Upper lobe of left lung (tissue), 6 donors: ENCODE measurements around the gene MYRF. TPM values are rescaled to one million over a fixed set of nuclear protein-coding genes. Genes with fewer than 3 reads are reported as not detected.

Experiments
- ATAC-seq, 2 donors: fragments of 200-7000 bp; cut with Tn5 transposase; one replicate each; pipeline ENCODE4 v1.9.1; 2022; ENCODE audit warnings: mild to moderate bottlenecking in 2 of 2, moderate library complexity in 2 of 2; ENCODE audit not compliant: low FRiP score in 2 of 2
- DNase-seq, 2 donors: peaks; one replicate each; pipeline ENCODE4 v3.0.0-alpha.2; 2019 to 2020
- H3K27ac ChIP-seq, 4 donors: fragments of 200-600 bp; sonication (generic); one replicate each; pipeline ENCODE4 v1.5.1; 2016 to 2019
- H3K27me3 ChIP-seq, 4 donors: fragments of 200-600 bp; sonication (generic); one replicate each; pipeline ENCODE4 v1.5.1; 2017 to 2019
- H3K36me3 ChIP-seq, 4 donors: fragments of 200-600 bp; sonication (generic); one replicate each; pipeline ENCODE4 v1.5.1; 2016 to 2019
- H3K4me1 ChIP-seq, 4 donors: fragments of 200-600 bp; sonication (generic); one replicate each; pipeline ENCODE4 v1.5.1; 2018 to 2019
- H3K4me3 ChIP-seq, 4 donors: fragments of 200-600 bp; sonication (generic); one replicate each; pipeline ENCODE4 v1.5.1; 2017 to 2019; ENCODE audit warnings: mild to moderate bottlenecking in 2 of 4, moderate library complexity in 1 of 4
- H3K9me3 ChIP-seq, 4 donors: fragments of 200-600 bp; sonication (generic); one replicate each; pipeline ENCODE4 v1.5.1; 2018 to 2019
- EP300 ChIP-seq, 4 donors: sonication (generic); formaldehyde crosslinking; IDR thresholded peaks; one replicate each; pipeline ENCODE4 v1.5.1; 2017; ENCODE audit warnings: antibody characterized with exemption in 4 of 4, control low read depth in 2 of 4
- POLR2A ChIP-seq, 4 donors: fragments of 450-650 bp; IDR thresholded peaks; one replicate each; pipeline ENCODE4 v1.5.1; 2016 to 2017; ENCODE audit warnings: antibody characterized with exemption in 4 of 4, mild to moderate bottlenecking in 2 of 4
- POLR2AphosphoS5 ChIP-seq, 2 donors: sonication (generic); formaldehyde crosslinking; IDR thresholded peaks; one replicate each; pipeline ENCODE4 v1.5.1; 2017; ENCODE audit warnings: antibody characterized with exemption in 2 of 2
- WGBS, 2 donors: methylation state at CpG; one replicate each; pipeline ENCODE4 v1.1.5; 2017 to 2018; 5-methylcytosine and 5-hydroxymethylcytosine counted together
- total RNA-seq, 6 donors: library from RNA; depleted of rRNA in 4 of 6; stranded (reverse); fragments of >200 nt in 4 of 6; gene quantifications; one replicate each; pipeline versions ENCODE4 v1.1.0 to v1.2.1, GENCODE V29; 2016 to 2021
- TF ChIP-seq, protein P1 (sequence below), 6 experiments: fragments of 450-650 bp in 4 of 6; fragments of 200-600 bp in 2 of 6; sonication (generic) in 2 of 6; IDR thresholded peaks; one replicate each; pipeline ENCODE4 v1.5.1; 2016 to 2019; ENCODE audit warnings: antibody characterized with exemption in 6 of 6
- donor health status: DM: no; HTN: no; CAD: no; lungs with moderate emphysema.
- donor health status: DM: no; HTN: yes; CAD: no; lungs with severe emphysema.

MYRF gene
- total RNA-seq, 6 donors from 2014 or later, result 32.5 to 147 (median 50.7) TPM

DNA sequence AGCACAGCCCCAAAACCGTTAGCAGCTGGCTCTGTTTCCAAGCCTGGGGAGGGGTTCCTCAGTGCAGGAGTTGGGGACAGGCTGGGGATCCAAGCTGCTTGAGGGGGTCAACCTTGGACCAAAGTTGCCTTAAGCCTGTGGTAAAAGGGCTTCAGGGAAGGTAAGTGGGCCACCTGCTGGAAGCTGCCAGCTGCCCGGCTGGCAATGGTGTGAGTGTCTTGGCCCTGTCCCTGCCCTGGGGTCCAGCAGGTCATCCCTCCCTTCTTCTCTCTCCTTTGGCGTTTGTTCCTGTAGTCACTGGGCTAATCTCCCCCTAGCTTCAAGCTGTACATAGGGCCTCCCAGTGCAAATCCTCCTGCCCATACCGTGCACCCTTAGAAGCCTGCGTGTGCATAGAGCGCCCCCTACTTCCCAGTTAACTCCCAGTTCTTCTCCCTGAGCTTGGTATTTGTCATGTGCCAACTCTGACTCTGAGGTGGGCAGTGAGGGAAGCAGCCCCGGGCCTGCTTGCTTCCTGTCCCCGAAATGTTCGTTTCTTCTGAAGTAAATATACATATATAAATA, 35.6 kb downstream of the MYRF start:
- H3K36me3 ChIP-seq, result peaks cover 16 to 74% (median 62%) of the 10 kb centered on the region in 4 donors
- H3K27me3 ChIP-seq, result no peaks in the 10 kb centered on the region
- no peak overlapping the region for H3K27ac ChIP-seq
- peaks cover 9 to 16% (median 10%) of the 10 kb centered on the region in 4 donors for H3K4me1 ChIP-seq
- 60 to 63% methylated on average over 7 to 9 of the region's 9 CpGs for WGBS, 2 donors
- H3K4me3 ChIP-seq, result no peak overlapping the region
- no peak for TF ChIP-seq EP300 (IDR thresholded peaks at IDR 0.05)
- TF ChIP-seq, protein P1, sequence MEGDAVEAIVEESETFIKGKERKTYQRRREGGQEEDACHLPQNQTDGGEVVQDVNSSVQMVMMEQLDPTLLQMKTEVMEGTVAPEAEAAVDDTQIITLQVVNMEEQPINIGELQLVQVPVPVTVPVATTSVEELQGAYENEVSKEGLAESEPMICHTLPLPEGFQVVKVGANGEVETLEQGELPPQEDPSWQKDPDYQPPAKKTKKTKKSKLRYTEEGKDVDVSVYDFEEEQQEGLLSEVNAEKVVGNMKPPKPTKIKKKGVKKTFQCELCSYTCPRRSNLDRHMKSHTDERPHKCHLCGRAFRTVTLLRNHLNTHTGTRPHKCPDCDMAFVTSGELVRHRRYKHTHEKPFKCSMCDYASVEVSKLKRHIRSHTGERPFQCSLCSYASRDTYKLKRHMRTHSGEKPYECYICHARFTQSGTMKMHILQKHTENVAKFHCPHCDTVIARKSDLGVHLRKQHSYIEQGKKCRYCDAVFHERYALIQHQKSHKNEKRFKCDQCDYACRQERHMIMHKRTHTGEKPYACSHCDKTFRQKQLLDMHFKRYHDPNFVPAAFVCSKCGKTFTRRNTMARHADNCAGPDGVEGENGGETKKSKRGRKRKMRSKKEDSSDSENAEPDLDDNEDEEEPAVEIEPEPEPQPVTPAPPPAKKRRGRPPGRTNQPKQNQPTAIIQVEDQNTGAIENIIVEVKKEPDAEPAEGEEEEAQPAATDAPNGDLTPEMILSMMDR (IDR thresholded peaks at IDR 0.05), result peak in 3 of 6 experiments; percentile 16 to 35 (median 27)
- ATAC-seq, result no peak
- no peak for DNase-seq
- no peaks in the 10 kb centered on the region for H3K9me3 ChIP-seq

DNA sequence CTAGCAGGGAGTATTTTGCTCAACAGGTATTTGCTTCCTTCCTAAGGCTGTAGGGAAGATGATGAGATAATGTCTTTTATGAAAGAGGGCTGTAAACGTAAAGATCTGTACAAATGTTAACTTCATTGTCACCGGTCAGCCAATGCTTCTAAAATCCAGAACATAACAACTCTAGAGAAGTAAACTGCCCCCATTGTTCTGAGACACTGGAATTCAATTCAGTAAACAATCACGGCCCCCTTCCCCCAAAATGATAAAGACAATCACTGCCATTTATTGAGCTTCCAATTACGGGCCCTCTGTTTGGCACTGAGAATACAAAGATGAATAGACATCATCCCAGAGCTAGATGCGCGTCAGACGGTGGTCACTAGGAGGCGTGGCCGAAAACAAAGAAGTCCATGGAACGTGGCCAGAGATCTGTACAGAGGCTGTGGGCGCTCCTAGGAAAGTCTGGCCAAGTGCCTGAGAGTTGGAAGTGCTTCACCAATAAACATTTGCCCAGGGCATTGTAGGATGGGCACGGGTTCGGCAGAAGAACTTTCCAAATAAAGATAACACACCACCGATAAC, 39.4 kb downstream of the MYRF start:
- peak; percentile 76 to 85 for ATAC-seq
- WGBS, 2 donors, result 3 to 4% methylated on average over 14 of the region's 14 CpGs
- peak in 1 of 2 donors; percentile 71 for DNase-seq
- Histone ChIP-seq H3K4me1 (peaks cover 17 to 26% (median 18%) of the 10 kb centered on the region in 4 donors), H3K27me3 (no peaks in the 10 kb centered on the region), H3K9me3 (no peaks in the 10 kb centered on the region), H3K36me3 (peaks cover 16 to 50% (median 39%) of the 10 kb centered on the region in 4 donors), H3K27ac (peak overlapping the region; percentile 96 to 99 (median 96)), H3K4me3 (peak overlapping the region; percentile 64 to 84 (median 75))
- TF ChIP-seq EP300 (IDR thresholded peaks at IDR 0.05), result no peak
- TF ChIP-seq POLR2AphosphoS5 (IDR thresholded peaks at IDR 0.05), result no peak
- TF ChIP-seq, protein P1 (IDR thresholded peaks at IDR 0.05), result peak in 1 of 6 experiments; percentile 3

DNA sequence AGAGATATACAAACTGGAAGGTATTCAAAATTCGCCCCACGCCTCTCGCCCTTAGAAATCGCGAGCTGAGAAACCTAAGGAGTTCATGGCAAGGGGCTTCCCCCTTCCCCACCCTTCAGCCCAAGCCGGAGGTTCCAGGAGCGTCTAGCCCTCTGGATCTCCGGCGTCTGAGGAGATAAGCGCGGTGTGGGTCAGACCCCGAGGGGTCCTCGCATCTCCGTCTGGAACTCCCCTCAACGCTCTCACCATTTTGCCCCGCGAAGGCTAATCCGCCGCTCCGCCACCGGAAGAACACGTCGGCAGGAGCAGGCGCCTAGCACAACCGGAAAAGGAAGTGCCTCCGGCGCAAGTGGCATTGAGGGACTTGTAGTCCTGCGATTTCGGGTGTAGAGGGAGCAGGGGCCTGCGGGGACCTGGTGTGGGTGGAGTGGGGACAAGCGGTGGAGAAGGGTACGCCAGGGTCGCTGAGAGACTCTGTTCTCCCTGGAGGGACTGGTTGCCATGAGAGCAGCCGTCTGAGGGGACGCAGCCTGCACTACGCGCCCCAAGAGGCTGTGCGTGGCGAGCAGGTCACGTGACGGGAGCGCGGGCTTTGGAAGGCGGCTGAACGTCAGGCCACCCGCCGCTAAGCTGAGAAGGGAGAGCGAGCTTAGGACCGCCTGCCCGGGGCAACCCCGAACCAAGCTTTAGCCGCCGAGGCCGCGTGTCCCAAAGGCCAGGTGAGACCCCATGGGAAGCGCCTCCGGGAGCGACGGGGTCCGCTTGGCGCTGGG, 40.1 kb downstream of the MYRF start, which contains the start of the genes FEN1 and TMEM258:
Gene FEN1, plus strand, starts transcription at position 602 of the 773 bp plus-strand sequence. CDS start 2,451 bp downstream, outside the sequence.
Gene TMEM258, minus strand, starts transcription at position 290 of the 773 bp plus-strand sequence. Its CDS starts 41 bp downstream, at position 249.
- peak; percentile 92 to 96 for DNase-seq
- Histone ChIP-seq H3K27me3 (no peaks in the 10 kb centered on the region), H3K4me1 (peaks cover 18 to 26% (median 20%) of the 10 kb centered on the region in 4 donors), H3K4me3 (peak within 1 kb of the TSS; percentile 64 to 84 (median 75)), H3K9me3 (no peaks in the 10 kb centered on the region), H3K36me3 (peaks cover 16 to 43% (median 33%) of the 10 kb centered on the region in 4 donors), H3K27ac (peak within 1 kb of the TSS; percentile 96 to 99 (median 96))
- 0% methylated on average over 46 to 55 of the region's 61 CpGs for WGBS, 2 donors
- ATAC-seq, result peak; percentile 93 to 96
- TF ChIP-seq, protein P1 (IDR thresholded peaks at IDR 0.05), result peak in 4 of 6 experiments; percentile 37 to 55 (median 42)
- TF ChIP-seq POLR2AphosphoS5 (IDR thresholded peaks at IDR 0.05), result peak; percentile 88 to 95
- TF ChIP-seq POLR2A (IDR thresholded peaks at IDR 0.05), result peak in 3 of 4 donors; percentile 38 to 77 (median 76)
- TF ChIP-seq EP300 (IDR thresholded peaks at IDR 0.05), result no peak

DNA sequence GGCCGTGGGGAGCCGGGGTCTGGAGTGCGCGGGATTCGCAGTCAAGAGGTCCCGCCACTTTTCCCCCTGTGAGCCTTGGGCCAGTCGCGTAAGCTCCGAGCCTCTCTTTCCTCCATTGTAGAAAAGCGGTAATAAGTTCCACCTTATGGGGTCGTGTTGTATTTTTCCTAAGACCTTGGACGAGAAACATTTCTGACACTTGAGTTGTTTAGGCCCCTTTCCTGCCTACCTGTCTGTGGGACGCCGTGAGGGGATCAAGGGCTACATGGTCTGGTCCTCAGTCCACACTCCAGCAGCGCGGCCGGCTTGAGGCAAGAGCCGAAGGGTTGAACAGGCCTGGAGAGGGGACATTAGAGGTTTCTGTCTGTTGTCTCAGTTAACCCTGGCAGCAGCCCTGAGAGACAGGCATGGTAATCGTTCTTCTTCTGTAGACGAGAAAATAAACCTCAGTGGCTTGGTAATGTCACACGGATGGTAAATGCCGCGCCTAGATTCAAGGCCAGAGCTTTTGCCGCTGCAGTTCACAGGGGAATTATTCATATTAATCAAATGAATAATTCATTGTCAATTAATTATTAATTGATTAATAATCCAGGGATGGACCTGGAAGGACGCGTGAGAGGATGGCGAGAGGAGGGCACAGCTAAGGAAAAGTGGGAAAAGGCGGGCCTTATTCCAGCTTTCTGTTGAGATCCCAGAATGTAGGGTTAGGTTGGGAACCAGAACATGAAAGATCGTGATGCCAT, 40.8 kb downstream of the MYRF start:
- Histone ChIP-seq H3K27ac (peak overlapping the region; percentile 96 to 99 (median 96)), H3K4me1 (peaks cover 18 to 26% (median 22%) of the 10 kb centered on the region in 4 donors), H3K36me3 (peaks cover 9 to 36% (median 26%) of the 10 kb centered on the region in 4 donors), H3K27me3 (no peaks in the 10 kb centered on the region), H3K9me3 (no peaks in the 10 kb centered on the region), H3K4me3 (peak overlapping the region; percentile 64 to 84 (median 75))
- peak in 1 of 2 donors; percentile 19 for ATAC-seq
- no peak for DNase-seq
- 4 to 8% methylated on average over 15 to 29 of the region's 29 CpGs for whole genome bisulfite sequencing, 2 donors
- TF ChIP-seq POLR2A (IDR thresholded peaks at IDR 0.05) (no peak), EP300 (IDR thresholded peaks at IDR 0.05) (no peak), POLR2AphosphoS5 (IDR thresholded peaks at IDR 0.05) (no peak)
- TF ChIP-seq, protein P1 (IDR thresholded peaks at IDR 0.05), result no peak
